GM12801 (cell line): ENCODE measurements around the gene OTULIN.

ENCODE experiments used
- TF ChIP-seq, protein P1 (sequence below): IDR thresholded peaks from one replicate; pipeline ENCODE4 v1.5.1; 2011; ENCODE audit warnings: control low read depth; ENCODE audit not compliant: insufficient read length; ENCODE audit errors: extremely low read depth

OTULIN gene

DNA sequence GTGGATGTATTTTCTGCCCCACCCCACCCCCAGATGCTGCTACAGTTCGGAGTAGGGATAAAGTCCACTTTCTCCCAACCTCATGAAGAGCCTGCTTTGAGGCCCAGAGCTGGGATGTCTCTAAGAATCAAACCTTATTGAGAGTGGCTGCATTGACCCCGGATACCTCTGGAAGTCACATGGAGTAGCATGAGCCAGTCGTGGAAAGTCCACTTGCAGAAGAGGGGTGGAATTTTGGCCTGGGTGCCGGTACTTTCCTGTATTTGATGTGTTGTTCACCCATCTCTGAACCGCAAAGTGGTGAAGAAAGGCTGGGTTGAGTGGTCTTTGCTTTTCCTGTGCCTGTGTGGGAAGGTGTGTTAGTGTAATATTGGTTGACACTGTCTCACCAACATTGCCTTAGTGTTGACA lies 3.7 kb downstream of the OTULIN start:
- TF ChIP-seq, protein P1, sequence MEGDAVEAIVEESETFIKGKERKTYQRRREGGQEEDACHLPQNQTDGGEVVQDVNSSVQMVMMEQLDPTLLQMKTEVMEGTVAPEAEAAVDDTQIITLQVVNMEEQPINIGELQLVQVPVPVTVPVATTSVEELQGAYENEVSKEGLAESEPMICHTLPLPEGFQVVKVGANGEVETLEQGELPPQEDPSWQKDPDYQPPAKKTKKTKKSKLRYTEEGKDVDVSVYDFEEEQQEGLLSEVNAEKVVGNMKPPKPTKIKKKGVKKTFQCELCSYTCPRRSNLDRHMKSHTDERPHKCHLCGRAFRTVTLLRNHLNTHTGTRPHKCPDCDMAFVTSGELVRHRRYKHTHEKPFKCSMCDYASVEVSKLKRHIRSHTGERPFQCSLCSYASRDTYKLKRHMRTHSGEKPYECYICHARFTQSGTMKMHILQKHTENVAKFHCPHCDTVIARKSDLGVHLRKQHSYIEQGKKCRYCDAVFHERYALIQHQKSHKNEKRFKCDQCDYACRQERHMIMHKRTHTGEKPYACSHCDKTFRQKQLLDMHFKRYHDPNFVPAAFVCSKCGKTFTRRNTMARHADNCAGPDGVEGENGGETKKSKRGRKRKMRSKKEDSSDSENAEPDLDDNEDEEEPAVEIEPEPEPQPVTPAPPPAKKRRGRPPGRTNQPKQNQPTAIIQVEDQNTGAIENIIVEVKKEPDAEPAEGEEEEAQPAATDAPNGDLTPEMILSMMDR, result no peak

DNA sequence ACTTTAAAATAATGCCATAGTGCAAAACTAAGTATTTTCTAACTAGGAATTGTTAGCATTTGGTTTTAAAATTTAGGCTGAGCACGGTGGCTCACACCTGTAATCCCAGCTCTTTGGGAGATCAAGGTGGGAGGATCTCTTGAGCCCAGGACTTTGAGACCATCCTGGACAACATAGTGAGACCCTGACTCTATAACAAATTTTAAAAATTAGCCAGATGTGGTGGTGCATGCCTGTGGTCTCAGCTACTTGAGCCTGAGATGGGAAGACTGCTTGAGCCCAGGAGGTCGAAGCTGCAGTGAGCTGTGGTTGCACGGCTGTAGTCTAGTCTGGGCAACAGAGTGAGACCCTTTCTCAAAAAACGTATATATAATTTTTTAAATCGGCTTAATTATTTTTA lies 4.9 kb downstream of the OTULIN start:
- TF ChIP-seq, protein P1, result no peak

DNA sequence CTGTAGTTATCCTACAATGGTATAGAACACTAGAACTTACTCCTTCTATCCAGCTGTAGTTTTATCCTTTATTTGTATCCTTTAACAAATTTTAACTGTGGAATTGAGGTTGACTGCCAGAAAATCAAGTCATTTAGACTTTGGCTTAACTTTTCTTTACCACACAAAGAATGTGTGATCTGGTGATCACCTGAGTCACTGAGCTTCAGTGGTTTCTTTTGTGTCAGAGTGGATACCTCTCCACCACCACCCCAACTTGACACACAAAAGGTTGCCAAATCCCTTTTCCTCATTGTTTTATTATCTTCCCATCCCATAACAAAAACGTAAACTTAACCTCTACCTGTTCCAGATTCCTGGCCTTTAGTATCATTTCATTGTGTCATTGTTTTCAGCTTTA lies 5.5 kb downstream of the OTULIN start:
- TF ChIP-seq, protein P1, result no peak

DNA sequence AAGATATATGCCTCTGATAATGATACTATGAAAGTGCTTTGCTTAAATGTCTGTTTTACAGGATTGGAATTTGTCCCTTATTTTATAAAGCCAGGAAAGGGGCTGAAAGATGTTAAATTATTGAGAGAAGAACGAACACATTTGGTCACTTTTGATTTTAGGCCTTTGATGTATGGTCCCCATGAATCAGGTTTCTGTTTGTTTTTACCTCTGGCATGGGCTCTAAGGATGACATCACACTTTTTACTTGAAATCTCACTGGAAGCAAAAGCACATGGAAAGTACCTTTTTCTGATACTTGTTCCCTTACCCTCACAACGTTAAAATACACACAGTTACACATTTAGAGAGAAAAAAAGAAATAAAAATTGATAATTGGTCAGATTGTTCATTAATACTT lies 6.9 kb downstream of the OTULIN start:
- TF ChIP-seq, protein P1, result no peak

DNA sequence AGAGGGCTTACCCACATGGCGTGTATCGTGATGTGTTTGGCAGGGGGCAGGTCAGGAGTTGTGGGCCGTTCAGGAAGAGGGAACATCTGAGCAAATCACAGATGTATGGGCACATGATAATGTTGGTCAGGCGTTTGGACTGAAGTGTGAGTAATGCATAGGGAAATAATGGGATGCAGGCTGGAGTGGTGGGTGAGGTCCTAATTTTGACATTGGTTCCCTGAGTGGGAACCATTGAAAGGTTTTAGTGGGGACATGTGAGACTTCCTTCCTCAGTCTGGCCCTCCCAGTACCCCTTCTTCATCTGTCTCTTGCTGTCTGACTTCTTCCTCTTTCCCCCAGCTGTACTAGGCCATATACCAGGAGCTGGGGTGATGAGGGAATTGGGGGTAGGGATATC lies 7.6 kb downstream of the OTULIN start:
- TF ChIP-seq, protein P1, result no peak

DNA sequence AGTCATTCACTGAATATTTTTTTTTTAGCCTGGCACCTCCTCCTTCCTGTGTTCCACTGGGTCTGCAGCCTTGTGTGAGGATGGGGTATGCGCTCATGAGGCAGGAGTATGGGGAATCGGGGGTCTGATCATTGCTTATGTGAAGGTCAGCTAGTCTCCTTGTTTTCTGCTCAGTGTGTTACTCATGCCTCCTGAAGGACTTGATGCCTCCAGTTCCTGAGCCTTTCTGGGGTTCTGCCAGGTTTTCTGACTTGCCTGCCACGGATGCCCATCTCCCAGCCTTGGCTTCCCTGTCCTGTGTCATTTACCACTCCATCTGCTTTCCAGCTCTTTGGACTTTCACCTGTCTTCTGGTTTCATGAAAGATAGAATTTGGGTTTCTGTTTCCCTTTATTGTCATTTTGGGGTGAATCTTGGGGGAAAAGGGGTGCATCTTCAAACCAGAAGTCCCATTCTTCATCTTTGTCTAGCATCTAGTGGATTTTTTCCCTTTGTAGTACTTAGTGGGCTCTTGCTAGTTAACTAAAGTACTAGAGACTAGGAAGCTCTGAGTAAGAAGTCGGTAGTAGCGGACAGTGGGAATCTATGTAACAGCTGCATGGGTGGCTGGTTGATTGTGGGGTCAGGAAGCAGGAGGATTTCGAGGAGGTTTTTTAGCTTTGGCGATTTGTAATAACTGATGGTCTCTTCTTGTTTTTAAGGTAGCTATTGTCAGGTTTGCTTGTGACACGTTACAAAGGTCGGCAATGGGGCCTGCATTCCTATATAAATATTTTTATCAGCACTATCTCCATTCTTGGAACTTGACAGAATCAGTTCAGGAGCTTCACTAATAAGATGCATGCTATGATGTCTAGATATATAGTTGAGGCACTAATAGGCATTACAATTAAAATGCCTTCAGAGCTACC lies 8.2 kb downstream of the OTULIN start:
- TF ChIP-seq, protein P1, result no peak

DNA sequence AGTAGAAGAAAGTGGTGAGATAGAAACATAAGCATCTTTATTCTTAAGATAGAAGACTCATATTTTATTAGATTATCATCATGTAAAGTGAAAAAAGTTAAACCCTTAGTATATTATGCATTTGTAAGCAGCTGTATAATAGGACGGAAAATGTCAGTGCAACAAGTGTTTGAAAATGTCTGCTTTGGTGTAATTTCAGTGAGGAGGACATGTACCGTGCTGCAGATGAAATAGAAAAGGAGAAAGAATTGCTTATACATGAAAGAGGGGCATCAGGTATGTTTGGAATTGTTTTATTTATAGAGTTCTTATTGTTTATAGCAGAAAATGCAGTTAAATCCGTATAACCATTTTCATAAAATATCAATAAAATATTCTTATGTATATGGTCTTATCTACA lies 8.9 kb downstream of the OTULIN start:
- TF ChIP-seq, protein P1, result no peak
